CD4-positive, alpha-beta T cell treated with Interleukin-1 beta for 1 hour (primary cell): Measurements from ENCODE around the gene WDR3.
"Not testable (repeated sequence)": the region's sequence is repeated elsewhere in the genome, so short reads cannot be mapped to it uniquely, and the experiment has no call there.

Experiments
- DNase-seq, 2 donors: peaks; one replicate each; pipeline ENCODE4 v3.0.0-alpha.2; 2020 to 2022

Gene WDR3

GRCh38 chr1:117929343-117930172 lies at the start of gene WDR3, which contains the start of gene GDAP2:
TSS of gene WDR3 (plus strand) at chr1:117929739. CDS start at chr1:117933320, 3,581 bp downstream.
TSS of gene GDAP2 (minus strand) at chr1:117929621. CDS start at chr1:117920357, 9,264 bp downstream.
- peak; percentile 95 to 96 for DNase-seq

- DNase-seq: no peak
Measured at GRCh38 chr1:117883616-117884015, 45.9 kb upstream of the WDR3 start.

- no peak for DNase-seq
Measured at GRCh38 chr1:117886101-117886795, 43.3 kb upstream of the WDR3 start.

- no peak for DNase-seq
Measured at GRCh38 chr1:117890452-117890851, 39.1 kb upstream of the WDR3 start.

- DNase-seq: no peak
Measured at GRCh38 chr1:117892512-117892911, 37.0 kb upstream of the WDR3 start.

- no peak for DNase-seq
Measured at GRCh38 chr1:117894078-117894477, 35.5 kb upstream of the WDR3 start.

- peak; percentile 15 to 60 for DNase-seq
Measured at GRCh38 chr1:117895482-117896114, 33.9 kb upstream of the WDR3 start.

- no peak for DNase-seq
Measured at GRCh38 chr1:117897551-117897950, 32.0 kb upstream of the WDR3 start.

- no peak for DNase-seq
Measured at GRCh38 chr1:117899801-117900200, 29.7 kb upstream of the WDR3 start.

GRCh38 chr1:117902944-117903343 lies 26.6 kb upstream of the WDR3 start:
- no peak for DNase-seq

- no peak for DNase-seq
Measured at GRCh38 chr1:117904485-117904884, 25.1 kb upstream of the WDR3 start.

GRCh38 chr1:117905019-117905418 lies 24.5 kb upstream of the WDR3 start:
- DNase-seq: no peak

- DNase-seq: no peak
Measured at GRCh38 chr1:117911051-117911450, 18.5 kb upstream of the WDR3 start.

GRCh38 chr1:117919376-117919775 lies 10.2 kb upstream of the WDR3 start:
- DNase-seq: no peak

- no peak for DNase-seq
Measured at GRCh38 chr1:117921991-117922390, 7.5 kb upstream of the WDR3 start.

GRCh38 chr1:117922717-117923116 lies 6.8 kb upstream of the WDR3 start:
- not testable (repeated sequence) for DNase-seq

GRCh38 chr1:117925981-117926380 lies 3.6 kb upstream of the WDR3 start:
- DNase-seq: no peak

- DNase-seq: peak; percentile 52 to 55
Measured at GRCh38 chr1:117928881-117929342, 627 bp upstream of the WDR3 start.

- DNase-seq: no peak
Measured at GRCh38 chr1:117930173-117930447, 571 bp downstream of the WDR3 start.

- peak in 1 of 2 donors; percentile 2 for DNase-seq
Measured at GRCh38 chr1:117930484-117930883, 945 bp downstream of the WDR3 start.

GRCh38 chr1:117932576-117932975 lies 3.0 kb downstream of the WDR3 start:
- DNase-seq: no peak

GRCh38 chr1:117933769-117934168 lies 4.2 kb downstream of the WDR3 start:
- no peak for DNase-seq

GRCh38 chr1:117942293-117942692 lies 12.8 kb downstream of the WDR3 start:
- DNase-seq: no peak

- DNase-seq: no peak
Measured at GRCh38 chr1:117952386-117952785, 22.8 kb downstream of the WDR3 start.
